HepG2 (cell line): ENCODE results near the gene SYNDIG1. TPM values are rescaled to one million over a fixed set of nuclear protein-coding genes. Genes with fewer than 3 reads are reported as not detected.

Source experiments
- BCL6 ChIP-seq: IDR thresholded peaks from 2 replicates; pipeline ENCODE4 v1.6.1; 2016; ENCODE audit warnings: missing genetic modification reagents, missing compliant biosample characterization
- CCDC6 ChIP-seq: sonication (generic); formaldehyde crosslinking; IDR thresholded peaks from 2 replicates; pipeline ENCODE4 v1.8.1; 2022; ENCODE audit warnings: mild to moderate bottlenecking, missing genetic modification reagents, moderate library complexity
- CHD4 ChIP-seq: fragments of 200-600 bp; sonication (generic); IDR thresholded peaks from 2 replicates; pipeline ENCODE4 v1.7.0; 2017; ENCODE audit warnings: mild to moderate bottlenecking, low read length, borderline replicate concordance
- KLF15 ChIP-seq: sonication (generic); formaldehyde crosslinking; IDR thresholded peaks from 2 replicates; pipeline ENCODE4 v1.8.1; 2023; ENCODE audit warnings: borderline replicate concordance, mild to moderate bottlenecking, inconsistent platforms, missing genetic modification reagents, mixed read lengths
- NR2F1 ChIP-seq, 2 experiments: fragments of 450-650 bp in 1 of 2; formaldehyde crosslinking in 1 of 2; IDR thresholded peaks; 2 replicates each; pipeline versions ENCODE4 v1.5.0 to v1.6.1; 2016 to 2020; ENCODE audit warnings: mild to moderate bottlenecking in 1 of 2, missing compliant biosample characterization in 1 of 2, missing genetic modification reagents in 1 of 2, moderate library complexity in 1 of 2
- PHF8 ChIP-seq: sonication (generic); formaldehyde crosslinking; IDR thresholded peaks from 2 replicates; pipeline ENCODE4 v1.5.0; 2020; ENCODE audit warnings: missing genetic modification reagents
- SNAPC2 ChIP-seq: sonication (generic); formaldehyde crosslinking; IDR thresholded peaks from 2 replicates; pipeline ENCODE4 v1.8.1; 2022; ENCODE audit warnings: mild to moderate bottlenecking, missing genetic modification reagents
- ZNF407 ChIP-seq: sonication (generic); formaldehyde crosslinking; IDR thresholded peaks from one replicate; pipeline ENCODE4 v1.5.1; 2020; ENCODE audit warnings: mild to moderate bottlenecking, missing genetic modification reagents; ENCODE audit errors: not compliant biosample characterization
- polyA plus RNA-seq, 8 experiments: library from polyadenylated mRNA; depleted of rRNA in 3 of 8; stranded (reverse) in 7 of 8; unstranded in 1 of 8; fragments of >200 nt; fragmentation: Illumina TruSeq in 4 of 8; extraction: Trizol in 4 of 8; gene quantifications; 2 replicates each; pipeline versions ENCODE4 v1.2.1 to v1.2.3, GENCODE V29; 2011 to 2016; ENCODE audit warnings: low read depth in 4 of 8, missing spikeins in 1 of 8, mixed read lengths in 1 of 8; ENCODE audit not compliant: insufficient read depth in 1 of 8
- total RNA-seq, 5 experiments: library from RNA; depleted of rRNA; stranded (reverse); fragments of >200 nt; fragmentation: Illumina TruSeq; extraction: Trizol; gene quantifications; 2 replicates each; pipeline ENCODE4 v1.2.3, GENCODE V29; 2016; ENCODE audit warnings: low read depth in 1 of 5
- TF ChIP-seq, protein P1 (sequence below): IDR thresholded peaks from 2 replicates; pipeline ENCODE4 v1.6.1; 2016; ENCODE audit warnings: missing genetic modification reagents, missing compliant biosample characterization
- TF ChIP-seq, protein P2 (sequence below): sonication (generic); formaldehyde crosslinking; IDR thresholded peaks from 2 replicates; pipeline ENCODE4 v1.9.0; 2022; ENCODE audit warnings: missing genetic modification reagents, mild to moderate bottlenecking, borderline replicate concordance

The SYNDIG1 gene
- total and polyA plus RNA-seq, 2 of the 13 experiments (the other 11 are each of a cell fraction or from before 2014, with no cell fraction given) = not detected

- TF ChIP-seq, protein P1, sequence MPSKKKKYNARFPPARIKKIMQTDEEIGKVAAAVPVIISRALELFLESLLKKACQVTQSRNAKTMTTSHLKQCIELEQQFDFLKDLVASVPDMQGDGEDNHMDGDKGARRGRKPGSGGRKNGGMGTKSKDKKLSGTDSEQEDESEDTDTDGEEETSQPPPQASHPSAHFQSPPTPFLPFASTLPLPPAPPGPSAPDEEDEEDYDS (CRISPR knock-in tag) = no peak
- no peak for TF ChIP-seq BCL6
- TF ChIP-seq NR2F1 (CRISPR knock-in tag; IDR thresholded peaks at IDR 0.05) = no peak
- TF ChIP-seq CCDC6 = no peak
- TF ChIP-seq ZNF407 (CRISPR knock-in tag) = no peak
- no peak for TF ChIP-seq SNAPC2
- no peak for TF ChIP-seq KLF15 (CRISPR knock-in tag)
- TF ChIP-seq CHD4 = no peak
- no peak for TF ChIP-seq PHF8 (CRISPR knock-in tag)
- TF ChIP-seq, protein P2, sequence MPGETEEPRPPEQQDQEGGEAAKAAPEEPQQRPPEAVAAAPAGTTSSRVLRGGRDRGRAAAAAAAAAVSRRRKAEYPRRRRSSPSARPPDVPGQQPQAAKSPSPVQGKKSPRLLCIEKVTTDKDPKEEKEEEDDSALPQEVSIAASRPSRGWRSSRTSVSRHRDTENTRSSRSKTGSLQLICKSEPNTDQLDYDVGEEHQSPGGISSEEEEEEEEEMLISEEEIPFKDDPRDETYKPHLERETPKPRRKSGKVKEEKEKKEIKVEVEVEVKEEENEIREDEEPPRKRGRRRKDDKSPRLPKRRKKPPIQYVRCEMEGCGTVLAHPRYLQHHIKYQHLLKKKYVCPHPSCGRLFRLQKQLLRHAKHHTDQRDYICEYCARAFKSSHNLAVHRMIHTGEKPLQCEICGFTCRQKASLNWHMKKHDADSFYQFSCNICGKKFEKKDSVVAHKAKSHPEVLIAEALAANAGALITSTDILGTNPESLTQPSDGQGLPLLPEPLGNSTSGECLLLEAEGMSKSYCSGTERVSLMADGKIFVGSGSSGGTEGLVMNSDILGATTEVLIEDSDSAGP = no peak
These were observed 22.6 kb upstream of the SYNDIG1 start (continued) for GRCh38 chr20:24446811-24447210.
